Activated effector memory CD4-positive, alpha-beta T cell treated with anti-CD3 and anti-CD28 coated beads, Interleukin-2, amount 50 U/mL, for 16 hours (primary cell): ENCODE measurements around the gene SPTLC3.

Experiments used
- DNase-seq: peaks from one replicate; pipeline ENCODE4 v3.0.0-alpha.2; 2020

Gene SPTLC3

GRCh38 chr20:13205848-13206434 is 197.2 kb downstream of the SPTLC3 start:
- no peak for DNase-seq

GRCh38 chr20:13207016-13207415 is 198.2 kb downstream of the SPTLC3 start:
- DNase-seq, result no peak

- no peak for DNase-seq
These were observed 203.3 kb downstream of the SPTLC3 start for GRCh38 chr20:13211956-13212618.

GRCh38 chr20:13212750-13213149 is 204.0 kb downstream of the SPTLC3 start:
- DNase-seq, result no peak

GRCh38 chr20:13213335-13213734 is 204.6 kb downstream of the SPTLC3 start:
- DNase-seq, result no peak

- DNase-seq, result no peak
These were observed 207.8 kb downstream of the SPTLC3 start for GRCh38 chr20:13216533-13216932.
